Activated naive CD4-positive, alpha-beta T cell treated with anti-CD3 and anti-CD28 coated beads, Interleukin-2, amount 10 ng/mL, durations not matched to agents 7 days and 5 days (primary cell): ENCODE data around the gene OSBPL6.
"Not testable (repeated sequence)": the region's sequence is repeated elsewhere in the genome, so short reads cannot be mapped to it uniquely, and the experiment has no call there.

Experiments used
- CTCF ChIA-PET: fragments of 350-600 bp; sonication (Branson Sonifier 250); formaldehyde crosslinking; loops from one replicate; lab custom pipeline; 2021; ENCODE audit warnings: antibody characterized with exemption; lab: Charles Lee
- DNase-seq: peaks from one replicate; pipeline ENCODE4 v3.0.0-alpha.2; 2020
- H3K27ac Mint-ChIP-seq: one replicate; pipeline ENCODE4 v1.8.0; 2021; ENCODE audit warnings: mild to moderate bottlenecking, moderate library complexity, mixed read lengths
- H3K27me3 Mint-ChIP-seq: one replicate; pipeline ENCODE4 v1.8.0; 2021; ENCODE audit warnings: mild to moderate bottlenecking, mixed read lengths
- H3K36me3 Mint-ChIP-seq: one replicate; pipeline ENCODE4 v1.8.0; 2021; ENCODE audit warnings: mixed read lengths
- H3K4me1 Mint-ChIP-seq: one replicate; pipeline ENCODE4 v1.8.0; 2021; ENCODE audit warnings: mixed read lengths
- H3K4me3 Mint-ChIP-seq: one replicate; pipeline ENCODE4 v1.8.0; 2021; ENCODE audit warnings: mild to moderate bottlenecking, moderate library complexity, mixed read lengths
- H3K9me3 Mint-ChIP-seq: one replicate; pipeline ENCODE4 v1.8.0; 2021; ENCODE audit warnings: mixed read lengths

Gene OSBPL6

GRCh38 chr2:178298785-178299212 lies 104.5 kb downstream of the OSBPL6 start:
- CTCF ChIA-PET, result no interaction called here
- H3K36me3 Mint-ChIP-seq, result no peaks in the 10 kb centered on the region

GRCh38 chr2:178301649-178302238 lies 107.4 kb downstream of the OSBPL6 start:
- DNase-seq, result no peak
- H3K4me1 Mint-ChIP-seq, result no peaks in the 10 kb centered on the region
- no peak overlapping the region for H3K27ac Mint-ChIP-seq
- H3K36me3 Mint-ChIP-seq, result no peaks in the 10 kb centered on the region
- CTCF ChIA-PET, result interaction anchor here (2.1 kb wide), 1 partner anchor 117 kb away, joined by 4 read pairs; no protein-coding TSS in a partner anchor
- H3K4me3 Mint-ChIP-seq, result no peak overlapping the region
- H3K9me3 Mint-ChIP-seq, result no peaks in the 10 kb centered on the region
- H3K27me3 Mint-ChIP-seq, result peaks cover 15% of the 10 kb centered on the region

More at GRCh38 chr2:178298785-178299212, 104.5 kb downstream of the OSBPL6 start:
- Mint-ChIP-seq H3K27me3 (peaks cover 14% of the 10 kb centered on the region), H3K4me1 (no peaks in the 10 kb centered on the region), H3K4me3 (no peak overlapping the region), H3K27ac (no peak overlapping the region), H3K9me3 (no peaks in the 10 kb centered on the region)
- no peak for DNase-seq

- Mint-ChIP-seq H3K27me3 (peaks cover 11% of the 10 kb centered on the region), H3K9me3 (no peaks in the 10 kb centered on the region), H3K4me3 (no peak overlapping the region), H3K4me1 (no peaks in the 10 kb centered on the region), H3K36me3 (no peaks in the 10 kb centered on the region), H3K27ac (no peak overlapping the region)
- no peak for DNase-seq
- CTCF ChIA-PET, result interaction anchor here (0.7 to 2.7 kb wide), 4 partner anchors 22 to 116 kb away, joined by 3 to 15 read pairs (median 3); no protein-coding TSS in a partner anchor
Measured at GRCh38 chr2:178304333-178304732, 110.0 kb downstream of the OSBPL6 start.

GRCh38 chr2:178306352-178307073 lies 112.2 kb downstream of the OSBPL6 start:
- Mint-ChIP-seq H3K4me1 (no peaks in the 10 kb centered on the region), H3K4me3 (no peak overlapping the region), H3K9me3 (no peaks in the 10 kb centered on the region), H3K36me3 (no peaks in the 10 kb centered on the region), H3K27ac (no peak overlapping the region), H3K27me3 (peaks cover 12% of the 10 kb centered on the region)
- DNase-seq, result peak; percentile 53
- CTCF ChIA-PET, result interaction anchor here (0.6 to 2.7 kb wide), 4 partner anchors 9 to 180 kb away, joined by 4 to 15 read pairs (median 4); no protein-coding TSS in a partner anchor

- no peaks in the 10 kb centered on the region for H3K4me1 Mint-ChIP-seq
- no peaks in the 10 kb centered on the region for H3K36me3 Mint-ChIP-seq
- no peak for DNase-seq
- H3K9me3 Mint-ChIP-seq, result no peaks in the 10 kb centered on the region
- H3K27me3 Mint-ChIP-seq, result peaks cover 12% of the 10 kb centered on the region
- no peak overlapping the region for H3K27ac Mint-ChIP-seq
- no peak overlapping the region for H3K4me3 Mint-ChIP-seq
- CTCF ChIA-PET, result no interaction called here
Measured at GRCh38 chr2:178307650-178308049, 113.3 kb downstream of the OSBPL6 start.

GRCh38 chr2:178309541-178309940 lies 115.2 kb downstream of the OSBPL6 start:
- Mint-ChIP-seq H3K27ac (no peak overlapping the region), H3K9me3 (no peaks in the 10 kb centered on the region), H3K4me1 (no peaks in the 10 kb centered on the region), H3K4me3 (no peak overlapping the region), H3K36me3 (no peaks in the 10 kb centered on the region), H3K27me3 (peaks cover 8% of the 10 kb centered on the region)
- no peak for DNase-seq
- CTCF ChIA-PET, result interaction anchor here (0.6 to 0.9 kb wide), 2 partner anchors 85 to 162 kb away, joined by 3 to 4 read pairs; no protein-coding TSS in a partner anchor

GRCh38 chr2:178315078-178315477 lies 120.8 kb downstream of the OSBPL6 start:
- CTCF ChIA-PET, result interaction anchor here (1.8 kb wide), 1 partner anchor 9 kb away, joined by 4 read pairs; no protein-coding TSS in a partner anchor
- H3K36me3 Mint-ChIP-seq, result no peaks in the 10 kb centered on the region
- DNase-seq, result no peak
- H3K9me3 Mint-ChIP-seq, result no peaks in the 10 kb centered on the region
- peaks cover 9% of the 10 kb centered on the region for H3K27me3 Mint-ChIP-seq
- no peaks in the 10 kb centered on the region for H3K4me1 Mint-ChIP-seq
- H3K4me3 Mint-ChIP-seq, result no peak overlapping the region
- no peak overlapping the region for H3K27ac Mint-ChIP-seq

- Mint-ChIP-seq H3K4me1 (no peaks in the 10 kb centered on the region), H3K27ac (no peak overlapping the region), H3K36me3 (no peaks in the 10 kb centered on the region), H3K27me3 (peaks cover 9% of the 10 kb centered on the region), H3K4me3 (no peak overlapping the region), H3K9me3 (no peaks in the 10 kb centered on the region)
- DNase-seq, result no peak
- CTCF ChIA-PET, result interaction anchor here (1.8 kb wide), 1 partner anchor 9 kb away, joined by 4 read pairs; no protein-coding TSS in a partner anchor
Measured at GRCh38 chr2:178315488-178315948, 121.2 kb downstream of the OSBPL6 start.

- Mint-ChIP-seq H3K4me3 (no peak overlapping the region), H3K4me1 (no peaks in the 10 kb centered on the region), H3K36me3 (no peaks in the 10 kb centered on the region), H3K27me3 (peaks cover 8% of the 10 kb centered on the region), H3K9me3 (no peaks in the 10 kb centered on the region), H3K27ac (no peak overlapping the region)
- CTCF ChIA-PET, result no interaction called here
- DNase-seq, result no peak
Measured at GRCh38 chr2:178317811-178318210, 123.5 kb downstream of the OSBPL6 start.

GRCh38 chr2:178320011-178320585 lies 125.8 kb downstream of the OSBPL6 start:
- CTCF ChIA-PET, result interaction anchor here (0.7 kb wide), 1 partner anchor 11 kb away, joined by 3 read pairs; no protein-coding TSS in a partner anchor
- no peak for DNase-seq
- no peaks in the 10 kb centered on the region for H3K36me3 Mint-ChIP-seq

GRCh38 chr2:178322068-178322467 lies 127.8 kb downstream of the OSBPL6 start:
- H3K4me3 Mint-ChIP-seq, result no peak overlapping the region
- no peak for DNase-seq
- no peaks in the 10 kb centered on the region for H3K4me1 Mint-ChIP-seq
- H3K27me3 Mint-ChIP-seq, result peaks cover 17% of the 10 kb centered on the region
- CTCF ChIA-PET, result no interaction called here
- H3K9me3 Mint-ChIP-seq, result no peaks in the 10 kb centered on the region
- H3K36me3 Mint-ChIP-seq, result no peaks in the 10 kb centered on the region
- H3K27ac Mint-ChIP-seq, result no peak overlapping the region

More at GRCh38 chr2:178320011-178320585, 125.8 kb downstream of the OSBPL6 start:
- Mint-ChIP-seq H3K4me1 (no peaks in the 10 kb centered on the region), H3K27me3 (peaks cover 17% of the 10 kb centered on the region), H3K4me3 (no peak overlapping the region), H3K9me3 (no peaks in the 10 kb centered on the region), H3K27ac (no peak overlapping the region)

- H3K4me3 Mint-ChIP-seq, H3K27ac Mint-ChIP-seq, H3K9me3 Mint-ChIP-seq, H3K36me3 Mint-ChIP-seq, CTCF ChIA-PET, H3K4me1 Mint-ChIP-seq, DNase-seq: not testable (repeated sequence)
- peaks cover 17% of the 10 kb centered on the region for H3K27me3 Mint-ChIP-seq
Measured at GRCh38 chr2:178323331-178323730, 129.0 kb downstream of the OSBPL6 start.

- peaks cover 13% of the 10 kb centered on the region for H3K27me3 Mint-ChIP-seq
- H3K36me3 Mint-ChIP-seq, result no peaks in the 10 kb centered on the region
- CTCF ChIA-PET, result no interaction called here
- H3K27ac Mint-ChIP-seq, result no peak overlapping the region
- H3K9me3 Mint-ChIP-seq, result no peaks in the 10 kb centered on the region
- no peaks in the 10 kb centered on the region for H3K4me1 Mint-ChIP-seq
- no peak for DNase-seq
- H3K4me3 Mint-ChIP-seq, result no peak overlapping the region
Measured at GRCh38 chr2:178324077-178324476, 129.8 kb downstream of the OSBPL6 start.

- H3K4me1 Mint-ChIP-seq, result no peaks in the 10 kb centered on the region
- H3K9me3 Mint-ChIP-seq, result no peaks in the 10 kb centered on the region
- no peak for DNase-seq
Measured at GRCh38 chr2:178325268-178325667, 131.0 kb downstream of the OSBPL6 start.

More at GRCh38 chr2:178325268-178325667, 131.0 kb downstream of the OSBPL6 start:
- Mint-ChIP-seq H3K36me3 (no peaks in the 10 kb centered on the region), H3K4me3 (no peak overlapping the region), H3K27me3 (peaks cover 13% of the 10 kb centered on the region), H3K27ac (no peak overlapping the region)
- CTCF ChIA-PET, result no interaction called here
